ENCODE results near the gene STK11IP. TPM values are rescaled to one million over a fixed set of nuclear protein-coding genes. Genes with fewer than 3 reads are reported as not detected.

STK11IP gene
- total and polyA plus RNA-seq, 9 of the 15 experiments (the other 6 are each of a cell fraction or from before 2014, with no cell fraction given): 0.52 to 21.7 (median 5.6) TPM

GRCh38 chr2:219556413-219556812 lies 41.2 kb upstream of the STK11IP start (continued):
- TF ChIP-seq, protein P1, sequence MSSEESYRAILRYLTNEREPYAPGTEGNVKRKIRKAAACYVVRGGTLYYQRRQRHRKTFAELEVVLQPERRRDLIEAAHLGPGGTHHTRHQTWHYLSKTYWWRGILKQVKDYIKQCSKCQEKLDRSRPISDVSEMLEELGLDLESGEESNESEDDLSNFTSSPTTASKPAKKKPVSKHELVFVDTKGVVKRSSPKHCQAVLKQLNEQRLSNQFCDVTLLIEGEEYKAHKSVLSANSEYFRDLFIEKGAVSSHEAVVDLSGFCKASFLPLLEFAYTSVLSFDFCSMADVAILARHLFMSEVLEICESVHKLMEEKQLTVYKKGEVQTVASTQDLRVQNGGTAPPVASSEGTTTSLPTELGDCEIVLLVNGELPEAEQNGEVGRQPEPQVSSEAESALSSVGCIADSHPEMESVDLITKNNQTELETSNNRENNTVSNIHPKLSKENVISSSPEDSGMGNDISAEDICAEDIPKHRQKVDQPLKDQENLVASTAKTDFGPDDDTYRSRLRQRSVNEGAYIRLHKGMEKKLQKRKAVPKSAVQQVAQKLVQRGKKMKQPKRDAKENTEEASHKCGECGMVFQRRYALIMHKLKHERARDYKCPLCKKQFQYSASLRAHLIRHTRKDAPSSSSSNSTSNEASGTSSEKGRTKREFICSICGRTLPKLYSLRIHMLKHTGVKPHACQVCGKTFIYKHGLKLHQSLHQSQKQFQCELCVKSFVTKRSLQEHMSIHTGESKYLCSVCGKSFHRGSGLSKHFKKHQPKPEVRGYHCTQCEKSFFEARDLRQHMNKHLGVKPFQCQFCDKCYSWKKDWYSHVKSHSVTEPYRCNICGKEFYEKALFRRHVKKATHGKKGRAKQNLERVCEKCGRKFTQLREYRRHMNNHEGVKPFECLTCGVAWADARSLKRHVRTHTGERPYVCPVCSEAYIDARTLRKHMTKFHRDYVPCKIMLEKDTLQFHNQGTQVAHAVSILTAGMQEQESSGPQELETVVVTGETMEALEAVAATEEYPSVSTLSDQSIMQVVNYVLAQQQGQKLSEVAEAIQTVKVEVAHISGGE (CRISPR knock-in tag; IDR thresholded peaks at IDR 0.05): no peak
- TF ChIP-seq HNRNPH1 (optimal IDR thresholded peaks at IDR 0.05; ENCODE audit: low read depth, low read length): no peak
- TF ChIP-seq TARDBP (IDR thresholded peaks at IDR 0.05): no peak
- TF ChIP-seq, protein P2, sequence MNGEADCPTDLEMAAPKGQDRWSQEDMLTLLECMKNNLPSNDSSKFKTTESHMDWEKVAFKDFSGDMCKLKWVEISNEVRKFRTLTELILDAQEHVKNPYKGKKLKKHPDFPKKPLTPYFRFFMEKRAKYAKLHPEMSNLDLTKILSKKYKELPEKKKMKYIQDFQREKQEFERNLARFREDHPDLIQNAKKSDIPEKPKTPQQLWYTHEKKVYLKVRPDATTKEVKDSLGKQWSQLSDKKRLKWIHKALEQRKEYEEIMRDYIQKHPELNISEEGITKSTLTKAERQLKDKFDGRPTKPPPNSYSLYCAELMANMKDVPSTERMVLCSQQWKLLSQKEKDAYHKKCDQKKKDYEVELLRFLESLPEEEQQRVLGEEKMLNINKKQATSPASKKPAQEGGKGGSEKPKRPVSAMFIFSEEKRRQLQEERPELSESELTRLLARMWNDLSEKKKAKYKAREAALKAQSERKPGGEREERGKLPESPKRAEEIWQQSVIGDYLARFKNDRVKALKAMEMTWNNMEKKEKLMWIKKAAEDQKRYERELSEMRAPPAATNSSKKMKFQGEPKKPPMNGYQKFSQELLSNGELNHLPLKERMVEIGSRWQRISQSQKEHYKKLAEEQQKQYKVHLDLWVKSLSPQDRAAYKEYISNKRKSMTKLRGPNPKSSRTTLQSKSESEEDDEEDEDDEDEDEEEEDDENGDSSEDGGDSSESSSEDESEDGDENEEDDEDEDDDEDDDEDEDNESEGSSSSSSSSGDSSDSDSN (IDR thresholded peaks at IDR 0.05; ENCODE audit: borderline replicate concordance in 1 of 2, low read depth in 2 of 2, low read length in 2 of 2): no peak

Data from K562 (cell line).